Activated CD8-positive, alpha-beta memory T cell treated with anti-CD3 and anti-CD28 coated beads for 4 hours (primary cell): ENCODE results near the gene PDE5A.

Experiments used
- DNase-seq, 2 donors: peaks; one replicate each; pipeline ENCODE4 v3.0.0-alpha.2; 2020; ENCODE audit warnings: low read depth in 2 of 2

Gene PDE5A

DNA sequence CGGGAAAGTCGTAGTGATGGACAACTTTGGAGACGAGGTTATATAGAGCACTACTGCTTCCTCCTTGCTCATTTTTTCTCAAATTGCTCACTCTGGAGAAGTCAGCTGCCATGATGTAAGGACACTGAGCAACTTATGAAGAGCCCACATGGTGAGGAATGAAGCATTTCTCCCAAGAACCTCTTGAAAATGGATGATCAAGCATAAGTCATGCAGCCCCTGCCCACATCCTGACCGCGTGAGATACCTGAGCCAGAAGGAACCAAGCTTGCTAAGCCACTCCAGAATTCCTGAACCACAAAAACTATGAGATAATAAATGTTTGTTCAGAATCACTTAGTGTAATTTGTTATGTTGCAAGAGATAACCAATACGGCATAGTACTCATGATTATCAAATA is 42.8 kb downstream of the PDE5A start:
- no peak for DNase-seq

- DNase-seq = no peak
Measured at GRCh38 chr4:119581190-119581873, 47.3 kb downstream of the PDE5A start.

DNA sequence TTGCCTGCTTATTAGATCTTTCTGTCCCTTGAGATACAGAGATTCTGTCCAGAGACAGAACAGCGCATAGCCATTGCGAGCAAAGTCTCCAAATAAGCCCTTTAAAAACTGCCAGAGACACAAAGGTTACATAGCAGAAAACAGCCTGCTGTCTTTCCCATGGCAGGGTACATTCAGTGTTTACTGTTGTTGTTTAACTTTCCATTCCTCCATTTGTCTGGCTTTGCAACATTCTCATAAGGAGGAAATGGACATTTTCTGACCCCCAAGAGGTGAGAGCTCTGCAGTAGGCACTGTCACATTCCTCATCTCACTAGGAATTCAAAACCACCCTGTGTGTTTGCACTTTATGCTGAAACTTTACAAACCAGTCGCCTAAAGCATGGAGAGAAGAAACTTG is 48.3 kb downstream of the PDE5A start:
- DNase-seq = no peak

- DNase-seq = no peak
Measured at GRCh38 chr4:119579823-119580222, 48.8 kb downstream of the PDE5A start.

- no peak for DNase-seq
Measured at GRCh38 chr4:119570401-119570800, 58.2 kb downstream of the PDE5A start.

DNA sequence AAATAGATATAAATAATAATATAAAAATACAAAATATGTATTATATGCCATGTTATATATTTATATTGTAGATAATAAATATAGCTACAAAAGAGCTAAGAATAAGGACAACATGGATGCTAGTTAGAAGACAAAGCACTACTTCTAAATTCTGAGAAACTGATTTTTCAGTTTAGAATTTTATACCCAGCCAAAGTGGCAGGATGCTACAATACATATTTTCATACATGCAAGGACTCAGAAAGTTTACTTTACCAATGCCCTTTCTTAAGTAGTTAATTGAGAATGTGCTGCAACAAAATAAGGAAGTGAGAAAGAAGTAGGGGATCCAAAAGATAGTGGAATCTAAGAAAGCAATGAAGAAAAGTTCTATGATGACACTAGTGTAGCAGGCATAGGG is 64.5 kb downstream of the PDE5A start:
- no peak for DNase-seq

- DNase-seq = no peak
Measured at GRCh38 chr4:119559044-119559647, 69.5 kb downstream of the PDE5A start.

GRCh38 chr4:119550857-119551532 is 77.6 kb downstream of the PDE5A start:
- DNase-seq = no peak

GRCh38 chr4:119549639-119550038 is 79.0 kb downstream of the PDE5A start:
- DNase-seq = no peak

DNA sequence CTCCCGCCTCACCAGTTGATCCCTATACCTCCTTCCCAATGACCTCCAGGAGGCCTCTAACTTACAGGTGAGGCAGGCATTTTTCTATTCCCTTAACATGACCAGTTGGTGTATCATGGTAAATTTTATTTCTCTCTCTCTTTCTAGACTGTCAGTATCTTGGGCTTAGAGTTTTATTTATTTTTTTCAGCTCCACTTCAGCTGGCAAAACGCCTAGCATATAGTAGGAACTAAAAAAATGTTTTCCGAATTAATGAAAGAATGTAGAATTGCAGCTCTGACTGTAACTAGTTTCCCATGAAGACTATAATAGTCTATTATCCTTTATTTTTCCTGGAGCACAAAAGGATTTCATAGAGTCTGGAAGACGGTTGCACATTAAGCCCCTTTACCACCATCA is 84.8 kb downstream of the PDE5A start:
- DNase-seq = no peak

GRCh38 chr4:119543187-119543586 is 85.4 kb downstream of the PDE5A start:
- no peak for DNase-seq

- DNase-seq = no peak
Measured at GRCh38 chr4:119540249-119540648, 88.4 kb downstream of the PDE5A start.

- DNase-seq = no peak
Measured at GRCh38 chr4:119537586-119537985, 91.0 kb downstream of the PDE5A start.

- no peak for DNase-seq
Measured at GRCh38 chr4:119536572-119537528, 91.8 kb downstream of the PDE5A start.

GRCh38 chr4:119532319-119532718 is 96.3 kb downstream of the PDE5A start:
- no peak for DNase-seq

GRCh38 chr4:119529788-119530187 is 98.8 kb downstream of the PDE5A start:
- no peak for DNase-seq

DNA sequence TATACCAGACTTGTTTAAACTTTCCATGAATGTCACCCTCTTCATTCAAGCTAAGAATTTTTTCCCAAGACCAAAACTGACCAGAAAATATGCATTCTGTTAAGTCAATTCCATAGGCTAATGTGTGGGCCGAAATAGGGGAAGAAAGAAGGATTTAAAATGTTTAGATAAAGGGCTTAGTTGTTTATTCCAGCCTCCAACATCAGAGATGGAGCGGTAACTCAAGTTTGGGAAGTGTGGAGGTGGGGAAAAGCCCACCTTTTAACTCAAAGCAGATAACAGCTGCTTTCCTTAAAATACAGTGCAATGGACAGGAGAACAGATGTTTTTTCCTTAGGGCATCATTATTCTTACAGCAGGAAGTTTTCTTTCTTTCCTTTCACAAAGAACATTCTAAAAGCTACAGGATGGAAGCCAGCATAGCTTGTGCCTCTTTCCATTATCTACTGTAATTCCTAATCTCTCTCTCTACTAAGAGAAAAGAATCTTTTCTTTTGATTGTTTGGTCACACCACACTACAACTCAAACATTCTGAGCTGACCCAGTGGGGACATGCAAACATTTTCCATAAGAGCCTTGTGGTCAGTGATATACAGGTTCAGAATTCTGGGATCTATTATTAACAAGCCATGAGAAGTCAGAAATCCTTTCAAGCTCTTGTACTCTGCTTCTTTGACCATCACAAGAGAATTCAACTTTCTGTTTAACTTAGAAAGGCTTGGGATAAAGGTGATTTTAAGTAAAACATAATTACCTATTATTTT is 101.6 kb downstream of the PDE5A start:
- DNase-seq = no peak

GRCh38 chr4:119525771-119526712 is 102.6 kb downstream of the PDE5A start:
- no peak for DNase-seq

DNA sequence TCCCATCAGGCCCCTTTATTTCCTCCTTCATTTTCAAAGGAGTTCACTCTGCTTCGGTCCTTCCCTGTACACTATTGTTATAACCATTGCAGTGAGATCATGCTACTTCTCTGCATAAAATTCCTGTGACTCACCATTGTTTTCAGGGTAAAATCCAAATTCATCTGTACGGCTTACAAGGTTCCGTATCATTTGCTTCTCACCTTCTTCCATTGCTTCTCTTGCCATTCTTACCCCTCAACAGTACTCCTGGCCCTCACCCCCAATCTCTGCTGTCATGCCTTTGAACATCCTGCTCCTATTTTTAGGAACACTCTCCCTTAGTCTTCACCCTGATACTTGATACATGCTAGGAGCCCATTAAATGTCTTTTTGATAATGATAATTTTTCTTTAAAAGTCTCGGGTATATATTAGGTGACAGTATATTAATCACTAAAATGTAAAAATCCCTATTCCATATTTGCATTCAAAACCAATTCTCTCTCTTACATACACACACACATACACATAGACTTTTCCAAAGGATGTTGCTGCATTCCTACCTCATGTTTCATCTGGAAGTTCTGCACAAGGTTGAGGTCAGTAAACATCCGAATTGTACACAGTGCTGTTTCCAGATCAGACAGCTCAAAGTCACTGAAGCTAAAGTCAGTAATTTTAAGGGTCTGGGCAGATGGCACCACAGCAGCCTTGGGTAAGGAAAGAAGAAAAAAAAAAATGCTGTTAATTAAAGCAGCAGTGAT is 103.4 kb downstream of the PDE5A start:
- no peak for DNase-seq
